CD4-positive, alpha-beta T cell treated with Interleukin-4 for 1 hour (primary cell): Measurements from ENCODE around the gene ATP6V0E1.

Source experiments
- DNase-seq, 2 donors: peaks; one replicate each; pipeline ENCODE4 v3.0.0-alpha.2; 2020 to 2022

Gene ATP6V0E1

DNA sequence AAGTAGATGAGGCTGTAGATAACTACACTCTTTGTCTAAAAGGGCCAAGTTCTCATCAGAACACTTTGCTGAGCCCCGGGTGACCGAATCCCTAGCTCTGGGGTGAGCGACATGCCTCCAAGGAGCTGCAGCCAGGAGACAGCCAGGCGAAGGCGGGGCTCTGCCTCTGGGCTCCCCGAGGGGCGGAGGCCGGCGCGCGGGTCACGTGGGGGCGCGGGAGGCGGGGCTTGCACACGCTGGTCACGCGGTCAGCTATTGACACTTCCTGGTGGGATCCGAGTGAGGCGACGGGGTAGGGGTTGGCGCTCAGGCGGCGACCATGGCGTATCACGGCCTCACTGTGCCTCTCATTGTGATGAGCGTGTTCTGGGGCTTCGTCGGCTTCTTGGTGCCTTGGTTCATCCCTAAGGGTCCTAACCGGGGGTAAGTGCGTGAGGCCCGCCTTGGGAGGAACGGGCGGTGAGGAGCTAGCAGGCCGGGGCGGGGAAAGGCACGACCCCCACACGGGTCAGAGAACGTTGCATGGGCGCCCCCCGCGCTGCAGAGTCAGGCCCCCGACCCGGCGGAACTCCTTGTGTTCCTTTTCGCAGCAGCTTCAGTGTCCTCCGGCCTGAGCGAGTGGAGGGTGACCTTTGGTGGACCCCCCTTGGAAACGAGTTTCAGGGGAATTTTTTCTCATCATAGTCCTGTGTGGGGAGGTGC lies at the start of gene ATP6V0E1:
ATP6V0E1 (plus strand) TSS at position 230 of the 702 bp plus-strand sequence; CDS start at position 320, 90 bp downstream.
- peak; percentile 92 to 93 for DNase-seq

DNA sequence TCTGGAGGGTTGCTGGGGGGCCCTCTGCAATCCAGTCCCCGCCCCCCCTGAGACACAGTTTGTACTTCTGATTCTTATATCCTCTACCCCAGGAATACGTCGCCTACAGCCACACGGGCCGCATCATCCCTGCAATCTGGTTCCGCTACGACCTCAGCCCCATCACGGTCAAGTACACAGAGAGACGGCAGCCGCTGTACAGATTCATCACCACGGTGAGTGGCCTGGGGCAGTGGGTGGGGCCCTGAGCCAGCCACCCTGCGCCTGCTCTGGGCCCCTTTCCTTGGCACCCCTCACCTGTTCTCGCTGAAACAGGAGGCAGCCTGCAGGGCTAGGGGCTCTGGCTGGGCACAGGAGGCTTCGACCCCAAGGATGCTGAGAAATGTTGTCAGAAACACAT lies 48.5 kb upstream of the ATP6V0E1 start:
- DNase-seq: no peak

DNA sequence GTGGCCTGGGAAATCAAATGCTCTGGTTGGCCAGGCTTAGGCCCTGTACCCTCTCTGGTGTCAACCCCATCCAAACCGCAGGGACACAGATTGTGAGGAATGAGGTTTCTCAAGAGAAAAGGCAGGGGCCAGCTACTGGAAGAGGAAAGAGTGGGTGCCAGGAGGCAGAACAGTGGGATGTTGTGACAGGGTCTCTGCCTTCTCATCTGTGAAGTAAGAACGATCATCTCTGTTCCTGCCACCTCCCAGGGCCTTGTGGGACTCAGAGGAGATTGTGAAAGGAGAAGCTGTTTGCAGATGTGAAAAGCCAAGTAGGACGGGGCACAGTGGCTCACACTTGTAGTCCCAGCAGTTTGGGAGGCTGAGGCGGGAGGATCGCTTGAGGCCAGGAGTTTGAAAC lies 47.2 kb upstream of the ATP6V0E1 start:
- DNase-seq: no peak

DNA sequence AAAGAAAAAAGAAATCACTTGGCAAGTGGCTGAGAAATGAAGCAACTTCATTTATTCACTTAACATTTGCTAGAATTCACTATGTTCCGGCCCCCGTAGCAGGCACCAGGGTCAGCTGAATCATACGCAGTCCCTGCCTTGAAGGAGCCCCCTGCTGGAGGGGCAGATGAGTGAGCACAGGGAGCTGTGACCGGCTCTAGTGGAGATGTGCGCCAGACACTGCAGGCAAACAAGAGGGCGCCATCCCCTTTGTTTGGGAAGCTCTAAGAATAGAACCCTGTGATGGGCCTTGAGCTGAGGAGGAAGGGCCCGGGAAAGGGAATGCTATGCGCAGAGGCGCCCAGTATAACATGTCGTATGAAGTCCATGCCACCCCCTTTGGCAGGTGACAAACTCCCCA lies 44.5 kb upstream of the ATP6V0E1 start:
- no peak for DNase-seq

DNA sequence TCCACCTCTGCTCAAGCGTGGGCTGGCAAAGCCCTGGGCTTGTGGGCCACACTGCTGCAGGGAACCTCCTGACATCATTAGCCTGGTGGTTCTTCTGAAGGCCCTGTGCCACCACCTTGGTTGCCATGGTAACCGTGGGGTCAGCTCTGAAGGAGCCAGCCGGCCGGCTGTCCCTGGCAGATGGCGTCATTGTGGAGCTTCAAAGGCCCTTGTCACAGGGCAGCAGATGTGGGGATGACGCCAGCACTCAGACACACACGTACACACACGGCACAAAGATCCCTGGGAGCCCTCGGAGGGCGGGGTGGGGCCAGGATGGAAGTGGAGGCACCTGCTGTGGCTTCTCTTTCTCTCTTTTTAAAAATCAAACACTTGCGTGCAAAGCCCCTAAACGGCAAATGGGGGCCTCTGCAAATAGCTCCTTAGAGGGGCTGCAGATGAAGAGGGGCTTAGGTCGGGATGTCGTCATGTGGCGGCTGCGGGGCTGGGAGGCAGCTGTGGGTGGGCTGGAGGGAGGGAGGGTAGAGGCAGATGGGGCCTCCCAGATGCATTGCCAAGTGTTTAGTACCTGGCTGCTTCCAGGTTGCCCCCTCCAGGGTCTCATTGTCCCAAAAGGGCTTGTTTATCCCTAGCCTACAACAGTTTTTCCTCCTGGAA lies 43.8 kb upstream of the ATP6V0E1 start:
- DNase-seq: no peak

DNA sequence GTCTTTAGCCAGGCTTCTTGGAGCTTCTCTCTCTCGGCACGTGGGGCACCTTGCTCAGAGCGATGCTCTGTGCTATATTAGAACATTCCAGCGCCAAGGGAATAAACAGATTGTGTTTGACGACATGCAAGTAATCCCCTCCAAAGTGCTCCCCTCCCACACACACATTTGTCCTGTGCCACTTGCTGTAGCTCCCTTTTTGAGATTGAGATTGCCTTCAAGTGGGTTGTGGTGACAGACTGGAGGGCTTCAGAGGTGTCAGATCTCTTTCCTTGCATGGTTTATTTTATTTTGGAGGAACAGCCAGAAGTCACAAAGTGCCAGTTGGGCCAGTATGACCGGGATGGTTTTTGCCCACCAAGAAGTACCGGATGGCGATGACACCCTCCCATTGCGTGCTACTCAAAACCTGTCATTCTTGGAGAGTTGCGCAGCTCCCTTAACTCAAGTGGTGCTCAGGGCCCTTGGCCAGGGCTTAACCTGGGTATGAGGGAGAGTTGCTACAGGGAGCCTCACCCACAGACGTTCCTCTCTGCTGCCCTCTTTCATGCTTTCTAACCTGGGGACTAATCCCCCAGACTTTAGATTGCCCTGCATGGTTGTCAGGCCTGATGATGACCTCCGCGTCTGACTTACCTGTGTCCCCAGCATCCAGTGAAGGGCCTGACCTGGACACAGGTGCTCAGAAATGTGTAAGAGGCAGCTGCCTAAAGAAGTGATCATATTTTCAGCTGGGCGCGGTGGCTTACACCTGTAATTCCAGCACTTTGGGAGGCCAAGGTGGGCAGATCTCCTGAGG lies 43.1 kb upstream of the ATP6V0E1 start:
- DNase-seq: no peak

DNA sequence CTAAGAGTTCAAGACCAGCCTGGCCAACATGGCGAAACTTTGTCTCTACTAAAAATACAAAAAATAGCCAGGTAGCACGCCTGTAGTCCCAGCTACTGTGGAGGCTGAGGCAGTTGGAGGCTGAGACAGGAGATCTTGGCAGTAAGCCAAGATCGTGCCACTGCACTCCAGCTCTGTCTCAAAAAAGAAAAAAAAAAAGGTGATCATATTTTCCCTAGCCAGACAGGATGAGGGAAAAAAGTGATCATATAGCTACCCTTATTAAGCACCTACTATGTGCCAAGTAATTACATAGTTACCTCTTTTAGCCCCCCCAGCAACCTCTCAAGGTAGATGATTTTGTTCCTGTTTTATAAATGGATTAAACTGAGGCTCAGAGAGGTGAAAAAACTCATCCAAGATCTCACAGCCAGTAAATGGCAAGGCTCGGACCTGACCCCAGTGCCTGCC lies 42.5 kb upstream of the ATP6V0E1 start:
- DNase-seq: no peak

DNA sequence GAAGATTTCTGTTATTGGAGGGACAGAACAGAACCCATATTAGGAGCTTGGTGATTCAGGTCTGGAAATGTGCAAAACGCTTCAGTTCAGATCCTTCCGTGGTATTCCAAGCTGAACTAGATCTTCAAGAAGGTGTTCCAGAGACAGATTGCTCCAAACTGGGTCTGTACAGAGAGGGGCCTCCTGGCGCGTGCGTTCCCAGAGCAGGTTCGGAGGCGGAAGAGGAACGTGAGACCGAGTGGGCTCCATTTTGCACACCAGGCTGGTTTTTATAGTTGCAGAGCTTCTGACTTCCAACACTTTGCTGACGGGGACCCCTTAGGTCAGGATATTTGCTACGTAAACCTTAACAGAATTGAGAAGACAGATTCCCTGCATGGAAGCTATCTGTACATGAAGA lies 41.0 kb upstream of the ATP6V0E1 start:
- no peak for DNase-seq

DNA sequence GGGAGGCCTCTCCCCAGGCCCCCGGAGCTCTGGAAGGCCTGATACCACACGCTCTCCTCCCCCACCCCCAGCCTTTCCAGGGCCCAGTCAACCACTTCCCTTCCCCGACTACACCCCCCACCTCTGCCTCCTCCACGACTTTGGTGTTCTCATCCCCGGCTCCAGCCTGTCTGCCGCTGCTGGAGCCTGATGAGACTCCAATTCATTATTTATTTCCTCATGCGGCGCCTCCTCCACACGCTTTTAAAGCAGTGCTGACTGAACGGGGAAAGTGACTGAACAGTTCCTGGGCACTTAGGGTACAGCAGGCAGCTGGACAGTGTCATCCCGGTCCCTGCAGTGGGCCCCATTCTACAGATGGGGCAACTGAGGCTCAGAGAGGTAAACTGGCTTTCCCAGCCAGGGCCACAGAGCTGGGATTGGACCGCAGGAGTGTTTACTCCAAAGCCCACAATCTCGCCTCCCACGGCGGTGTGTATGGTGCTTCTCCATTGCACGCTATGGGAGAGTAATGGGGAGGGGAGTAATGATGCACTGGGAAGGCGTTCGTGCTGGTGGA lies 40.2 kb upstream of the ATP6V0E1 start:
- no peak for DNase-seq

DNA sequence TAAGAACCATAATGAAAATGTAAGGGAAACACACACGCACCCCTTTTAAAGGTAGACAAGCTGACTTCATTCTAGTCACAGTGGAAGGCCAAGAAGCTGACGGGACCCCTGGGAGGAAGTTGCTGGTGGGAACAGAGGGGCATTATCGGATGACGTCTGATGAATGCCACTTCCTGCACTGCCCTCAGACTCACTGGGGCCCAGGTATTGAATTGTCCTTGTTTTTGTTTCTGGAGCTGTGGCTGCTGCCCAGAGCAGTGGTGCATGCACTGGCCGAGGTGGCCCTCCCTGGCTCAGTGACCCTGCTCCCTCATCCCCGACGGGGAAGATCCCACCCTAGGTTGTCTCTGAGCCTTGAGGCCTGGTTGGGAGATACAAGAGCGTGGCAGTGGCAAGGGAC lies 39.7 kb upstream of the ATP6V0E1 start:
- no peak for DNase-seq

DNA sequence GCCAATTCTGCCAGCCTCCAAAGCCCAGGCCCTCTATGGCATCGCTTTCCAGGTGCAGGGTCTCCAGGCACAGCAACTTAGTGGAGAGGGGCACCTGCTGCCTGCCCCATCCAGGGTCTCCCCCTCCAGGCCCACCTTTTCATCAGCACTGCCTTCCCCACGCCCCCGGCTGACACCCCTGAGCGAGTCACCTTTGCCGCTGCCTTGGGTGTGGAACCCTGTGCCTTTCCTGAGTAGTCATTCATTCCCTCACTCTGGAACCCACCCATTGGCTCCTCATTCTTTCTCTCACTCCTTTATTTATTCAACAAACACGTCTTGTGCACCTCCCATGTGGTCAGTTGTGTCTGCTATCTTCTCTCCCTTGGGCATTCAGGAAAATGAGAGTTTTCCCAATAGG lies 38.8 kb upstream of the ATP6V0E1 start:
- DNase-seq: no peak

DNA sequence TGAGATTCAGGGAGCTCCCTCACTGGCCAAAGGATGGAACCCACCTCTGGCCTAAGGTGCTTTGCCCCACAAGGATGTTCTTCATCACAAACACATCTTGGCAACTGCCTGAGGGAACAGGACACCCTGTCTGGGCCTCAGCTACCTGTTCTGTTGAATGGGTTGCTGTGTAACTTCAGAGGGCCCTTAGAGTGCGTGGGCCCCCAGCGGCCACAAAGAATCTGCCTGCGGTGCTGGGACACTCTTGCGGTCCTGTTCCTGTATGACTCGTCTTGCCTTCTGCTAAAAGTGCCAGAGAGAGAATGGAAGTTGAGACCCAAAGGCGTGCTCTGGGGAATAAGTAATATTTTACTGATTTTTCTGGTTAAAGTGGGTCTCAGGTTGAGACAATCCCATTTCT lies 38.4 kb upstream of the ATP6V0E1 start:
- no peak for DNase-seq

DNA sequence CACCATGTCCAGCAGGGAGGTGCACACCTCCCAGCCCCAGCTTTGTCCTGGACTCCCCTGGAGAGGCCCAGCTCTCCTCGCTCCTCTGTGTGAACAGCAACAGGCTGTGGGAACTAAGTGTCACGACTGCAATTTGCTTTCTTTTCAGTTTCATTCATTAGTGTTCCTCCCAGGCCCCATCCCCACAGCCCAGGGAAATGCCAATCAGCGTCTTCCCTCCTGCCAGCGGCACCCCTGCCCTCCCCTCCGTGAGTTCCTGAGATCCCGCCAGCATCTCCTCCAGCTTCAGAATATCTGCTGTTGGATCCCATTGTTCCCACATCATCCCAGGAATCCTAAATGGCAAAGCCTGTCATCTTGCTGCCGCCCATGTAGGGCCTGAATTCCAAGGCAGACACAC lies 37.4 kb upstream of the ATP6V0E1 start:
- no peak for DNase-seq

DNA sequence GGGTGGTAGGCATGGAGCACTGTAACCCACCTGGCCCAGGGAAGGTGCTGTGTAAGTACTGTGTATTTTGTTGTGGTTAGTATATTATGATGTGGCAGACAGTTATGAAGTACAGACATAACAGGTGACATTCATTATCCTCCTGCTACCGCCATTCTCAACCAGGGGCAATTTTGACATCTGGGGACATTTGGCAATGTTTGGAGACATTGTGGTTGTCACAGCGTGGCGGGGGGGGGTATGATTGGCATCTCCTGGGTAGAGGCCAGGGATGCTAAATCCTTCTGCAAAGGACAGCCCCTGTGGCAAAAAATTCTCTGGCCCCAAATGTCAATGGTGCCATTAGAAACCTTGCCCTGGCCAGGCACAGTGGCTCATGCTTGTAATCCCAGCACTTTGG lies 34.1 kb upstream of the ATP6V0E1 start:
- no peak for DNase-seq

DNA sequence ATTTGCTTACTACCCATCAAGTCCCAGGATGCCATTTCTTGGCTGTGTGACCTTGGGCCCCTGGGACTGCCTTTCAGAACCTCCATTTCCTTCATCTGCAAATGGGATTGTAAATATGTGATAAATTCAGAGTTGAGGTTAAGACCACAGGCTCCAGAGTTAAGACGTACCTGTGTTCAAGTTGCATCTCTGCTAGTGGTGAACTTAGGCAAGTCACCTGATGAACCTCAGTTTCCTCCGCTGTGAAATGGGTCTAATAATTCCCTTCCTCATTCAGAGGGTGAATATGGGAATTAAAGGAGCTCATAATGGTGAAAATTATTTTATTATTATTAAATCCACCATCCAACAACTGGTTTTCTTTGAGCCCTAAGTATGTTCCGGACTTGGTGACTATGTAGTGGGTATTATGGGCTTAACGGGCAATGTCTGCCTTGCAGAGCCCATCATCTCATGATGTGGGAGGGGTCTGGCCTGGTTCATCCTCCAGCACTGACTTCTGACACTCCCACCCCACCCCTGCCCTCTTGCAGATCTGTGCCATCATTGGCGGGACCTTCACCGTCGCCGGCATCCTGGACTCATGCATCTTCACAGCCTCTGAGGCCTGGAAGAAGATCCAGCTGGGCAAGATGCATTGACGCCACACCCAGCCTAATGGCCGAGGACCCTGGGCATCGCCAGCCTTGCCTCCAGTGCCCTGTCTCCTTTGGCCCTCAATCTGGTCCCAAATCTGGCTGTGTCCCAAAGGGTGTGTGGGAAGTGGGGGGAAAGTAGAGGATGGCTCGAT lies 33.2 kb upstream of the ATP6V0E1 start:
- no peak for DNase-seq

DNA sequence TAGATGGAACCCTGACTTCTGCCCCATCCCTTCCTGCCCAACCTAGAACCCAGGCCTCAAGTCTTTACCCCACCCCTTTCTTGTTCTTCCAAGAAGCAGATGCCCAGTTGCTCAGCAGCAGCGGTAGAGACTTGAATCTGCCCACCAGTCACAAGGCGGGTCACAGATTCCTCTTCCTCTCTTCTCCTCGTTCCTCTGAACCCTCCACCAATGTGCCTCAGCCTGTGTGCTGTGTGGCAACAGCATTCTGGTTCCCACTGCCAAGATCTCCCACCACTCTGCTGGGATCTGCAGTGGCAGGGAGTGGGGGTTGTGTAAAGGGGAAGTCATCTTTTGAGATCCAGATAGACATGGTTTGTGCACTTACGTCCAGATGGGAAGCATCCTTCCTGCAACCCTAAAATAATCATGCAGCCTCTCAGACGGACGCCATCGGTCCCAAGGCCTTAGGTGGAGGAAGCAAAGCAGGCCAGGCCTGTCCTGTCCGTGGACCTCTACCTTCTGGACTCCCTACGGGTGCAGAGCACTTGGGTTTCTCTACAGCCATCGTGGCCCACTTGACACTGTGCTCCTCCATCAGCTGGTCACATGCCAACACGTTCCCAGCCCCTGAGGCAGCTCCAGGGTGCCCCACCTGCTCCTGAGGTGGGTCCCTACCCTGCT lies 32.1 kb upstream of the ATP6V0E1 start:
- DNase-seq: no peak

DNA sequence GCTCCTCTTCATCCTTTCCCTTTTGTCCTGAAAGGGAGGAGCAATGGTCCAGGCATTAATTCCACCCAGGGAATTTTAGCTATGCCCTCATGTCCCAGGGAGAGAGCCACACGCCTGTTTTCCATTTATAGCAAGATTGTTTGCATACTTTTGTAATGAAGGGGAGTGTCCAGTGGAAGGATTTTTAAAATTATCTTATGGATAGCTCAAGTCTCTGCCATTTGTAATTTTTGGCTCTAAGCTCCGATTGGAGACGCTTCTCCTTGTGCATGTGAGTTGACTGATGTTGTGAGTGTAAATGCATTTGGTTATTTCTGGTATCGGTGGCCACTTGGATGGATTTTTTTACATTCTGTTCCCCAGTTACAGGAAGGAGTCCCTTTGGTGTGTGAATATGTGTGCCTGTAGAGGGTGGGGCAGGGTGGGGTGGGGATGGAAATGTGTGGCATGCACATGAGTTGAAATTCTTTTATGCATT lies 31.5 kb upstream of the ATP6V0E1 start:
- DNase-seq: no peak

DNA sequence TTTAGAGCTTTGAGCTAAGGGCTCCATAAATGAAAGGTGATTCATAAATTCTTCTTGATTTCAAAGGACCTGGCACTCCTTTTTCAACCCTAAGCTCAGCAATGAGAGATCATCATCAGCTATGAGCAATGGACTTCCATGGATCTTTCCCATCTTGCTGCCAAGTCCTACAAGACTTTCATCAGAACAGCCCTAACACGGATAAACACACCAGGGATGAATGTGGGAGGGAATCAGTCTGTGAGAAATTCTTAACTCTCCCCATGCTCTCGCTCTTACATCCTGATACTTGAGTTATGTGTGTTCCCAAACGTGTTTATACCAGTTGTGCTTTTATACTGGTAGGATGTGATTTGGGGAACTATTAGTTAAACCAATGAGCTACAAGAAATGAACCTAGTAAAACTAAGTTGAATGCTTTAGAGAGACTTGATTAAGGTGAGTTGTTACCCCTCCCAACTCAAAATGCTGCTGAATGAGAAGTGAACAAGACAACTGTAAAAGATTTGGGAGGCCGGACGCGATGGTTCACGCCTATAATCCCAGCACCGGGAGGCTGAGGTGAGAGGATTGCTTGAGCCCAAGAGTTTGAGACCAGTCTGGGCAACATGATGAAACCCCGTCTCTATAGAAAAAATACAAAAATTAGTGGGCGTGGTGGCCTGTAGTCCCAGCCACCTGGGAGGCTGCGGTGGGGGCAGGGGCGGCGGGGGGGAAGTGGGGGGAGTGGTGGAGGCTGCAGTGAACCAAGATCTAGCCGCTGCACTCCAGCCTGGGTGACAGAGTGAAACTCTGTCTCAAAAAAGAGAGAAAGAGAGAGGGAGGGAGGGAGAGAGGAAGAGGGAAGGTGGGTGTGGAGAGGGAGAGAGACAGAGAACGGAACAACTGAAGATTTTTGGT lies 29.5 kb upstream of the ATP6V0E1 start:
- DNase-seq: no peak

DNA sequence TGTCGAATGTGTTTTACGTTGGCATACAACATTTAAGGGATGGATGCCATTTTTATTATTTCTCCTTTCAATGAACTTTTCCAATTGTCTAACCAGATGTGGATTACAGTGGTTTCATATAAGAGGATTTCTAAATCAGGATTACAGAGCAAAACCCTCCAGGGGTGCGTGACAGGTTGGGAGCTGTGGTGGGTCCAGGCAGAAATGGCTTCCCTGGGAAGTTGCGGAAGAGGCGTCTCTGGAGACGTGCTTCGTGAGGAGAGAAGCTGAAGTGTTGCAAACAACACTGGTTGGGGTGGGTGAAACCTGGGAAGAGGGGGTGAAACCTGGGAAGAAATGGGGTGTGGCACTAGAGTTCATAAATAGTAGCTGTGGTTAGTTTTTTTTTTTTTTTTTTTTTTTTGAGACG lies 28.8 kb upstream of the ATP6V0E1 start:
- no peak for DNase-seq

DNA sequence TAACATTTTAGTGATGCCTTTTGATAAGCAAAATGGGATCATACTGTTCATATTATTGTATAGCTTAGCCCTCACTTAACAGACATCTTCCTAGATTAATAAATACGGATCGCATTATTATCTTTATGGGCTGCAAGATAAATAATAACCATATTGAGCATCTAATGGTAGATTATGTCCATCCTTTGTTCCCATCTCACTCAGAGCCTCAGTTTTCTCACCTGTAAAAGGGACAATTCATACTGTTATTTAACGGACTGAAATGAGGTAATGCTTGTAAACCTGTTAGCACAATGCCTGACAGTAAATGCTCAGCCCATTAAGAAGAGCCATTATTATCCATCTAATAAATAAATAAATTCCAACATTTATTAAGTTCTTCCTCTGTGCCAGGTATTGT lies 27.3 kb upstream of the ATP6V0E1 start:
- DNase-seq: no peak

DNA sequence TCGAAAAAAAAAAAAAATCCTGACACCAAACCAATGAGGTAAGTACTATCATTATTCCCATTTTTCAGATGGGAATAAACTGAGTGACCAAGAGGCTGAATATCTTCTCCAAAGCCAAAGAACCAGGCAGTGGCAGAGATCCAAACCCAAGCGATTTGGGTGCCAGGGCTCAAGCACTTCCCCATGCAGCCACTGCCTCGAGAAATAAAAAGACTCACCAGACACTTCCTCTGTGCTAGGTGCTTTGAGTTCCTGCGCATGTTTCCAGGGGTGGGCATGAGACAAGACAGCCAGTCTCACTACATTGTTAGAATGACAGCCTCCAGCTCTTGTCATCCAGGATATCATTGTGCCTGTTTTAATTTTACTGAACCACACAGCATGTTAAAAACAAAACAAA lies 26.6 kb upstream of the ATP6V0E1 start:
- no peak for DNase-seq
